ENCODE results near the gene AIFM3.

GRCh38 chr22:21015466-21016006 lies 48.5 kb downstream of the AIFM3 start:
- TF ChIP-seq CTCF (IDR thresholded peaks at IDR 0.05; ENCODE audit: low read depth, low read length, poor library complexity, severe bottlenecking) (no peak), EZH2phosphoT487 (IDR thresholded peaks at IDR 0.05; ENCODE audit: borderline replicate concordance, low read length) (no peak)
